Lower lobe of right lung (tissue), 2 donors: ENCODE results near the gene AP3S2. TPM values are rescaled to one million over a fixed set of nuclear protein-coding genes. Genes with fewer than 3 reads are reported as not detected.

ENCODE experiments used
- ATAC-seq, 2 donors: fragments of 200-7000 bp; cut with Tn5 transposase; one replicate each; pipeline ENCODE4 v1.9.1; 2020 to 2022; ENCODE audit warnings: mild to moderate bottlenecking in 2 of 2, moderate library complexity in 2 of 2
- DNase-seq: peaks from one replicate; pipeline ENCODE4 v3.0.0-alpha.2; 2020
- H3K27ac ChIP-seq: fragments of 200-600 bp; one replicate; pipeline ENCODE4 v1.8.0; 2022
- H3K27me3 ChIP-seq: fragments of 200-600 bp; one replicate; pipeline ENCODE4 v1.8.0; 2022; ENCODE audit warnings: low read depth
- H3K36me3 ChIP-seq: fragments of 200-600 bp; one replicate; pipeline ENCODE4 v1.8.0; 2022; ENCODE audit warnings: mild to moderate bottlenecking
- H3K4me1 ChIP-seq: fragments of 200-600 bp; one replicate; pipeline ENCODE4 v1.8.0; 2022
- H3K4me3 ChIP-seq: fragments of 200-600 bp; one replicate; pipeline ENCODE4 v1.8.0; 2022; ENCODE audit warnings: mild to moderate bottlenecking
- H3K9me3 ChIP-seq: fragments of 200-600 bp; one replicate; pipeline ENCODE4 v1.8.0; 2022
- intact Hi-C: fragments of 100-400 bp; cut with DNase I; formaldehyde crosslinking; loops from one replicate; pipeline ENCODE4 v1.11.0; 2022
- total RNA-seq: library from RNA; stranded (reverse); fragmentation: NEBNext Ultra II Directional; extraction: Animal tissue kit (Norgen Biotek cat#: 25700); gene quantifications from one replicate; pipeline ENCODE4 v1.2.1, GENCODE V29; 2021
- TF ChIP-seq, protein P1 (sequence below): fragments of 200-600 bp; IDR thresholded peaks from one replicate; pipeline ENCODE4 v1.8.0; 2022; ENCODE audit warnings: antibody characterized with exemption, mild to moderate bottlenecking
- donor health status: DM: no; HTN: yes; CAD: no; lungs with severe emphysema.

AP3S2 gene
- total RNA-seq, 1 donor from 2014 or later, result 36.9 TPM

DNA sequence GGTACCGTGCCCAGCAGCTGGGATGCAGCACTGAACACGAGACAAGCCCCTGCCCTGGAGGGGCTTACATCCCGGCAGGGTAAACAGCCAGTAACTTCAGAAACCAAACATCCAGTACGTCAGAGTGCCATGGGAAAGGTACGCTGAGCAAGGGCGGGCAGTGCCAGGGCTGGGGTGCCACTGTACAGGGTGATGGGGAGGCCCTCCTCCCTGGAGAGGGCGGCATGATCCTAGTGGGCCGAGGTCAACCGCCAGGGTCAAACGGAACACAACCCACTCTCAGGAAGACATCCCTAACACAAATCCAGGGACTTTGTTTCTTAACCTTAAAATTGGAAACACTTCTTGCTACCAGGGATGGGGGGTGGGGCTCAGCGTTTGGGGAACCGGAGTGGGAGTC lies 63.2 kb downstream of the AP3S2 start:
- DNase-seq, result no peak
- ATAC-seq, result no peak
- Histone ChIP-seq H3K9me3 (no peaks in the 10 kb centered on the region), H3K4me1 (peaks cover 30% of the 10 kb centered on the region), H3K27me3 (no peaks in the 10 kb centered on the region), H3K36me3 (peaks cover 33% of the 10 kb centered on the region), H3K27ac (no peak overlapping the region), H3K4me3 (no peak overlapping the region)
- intact Hi-C loops, result no loop called here
- TF ChIP-seq, protein P1, sequence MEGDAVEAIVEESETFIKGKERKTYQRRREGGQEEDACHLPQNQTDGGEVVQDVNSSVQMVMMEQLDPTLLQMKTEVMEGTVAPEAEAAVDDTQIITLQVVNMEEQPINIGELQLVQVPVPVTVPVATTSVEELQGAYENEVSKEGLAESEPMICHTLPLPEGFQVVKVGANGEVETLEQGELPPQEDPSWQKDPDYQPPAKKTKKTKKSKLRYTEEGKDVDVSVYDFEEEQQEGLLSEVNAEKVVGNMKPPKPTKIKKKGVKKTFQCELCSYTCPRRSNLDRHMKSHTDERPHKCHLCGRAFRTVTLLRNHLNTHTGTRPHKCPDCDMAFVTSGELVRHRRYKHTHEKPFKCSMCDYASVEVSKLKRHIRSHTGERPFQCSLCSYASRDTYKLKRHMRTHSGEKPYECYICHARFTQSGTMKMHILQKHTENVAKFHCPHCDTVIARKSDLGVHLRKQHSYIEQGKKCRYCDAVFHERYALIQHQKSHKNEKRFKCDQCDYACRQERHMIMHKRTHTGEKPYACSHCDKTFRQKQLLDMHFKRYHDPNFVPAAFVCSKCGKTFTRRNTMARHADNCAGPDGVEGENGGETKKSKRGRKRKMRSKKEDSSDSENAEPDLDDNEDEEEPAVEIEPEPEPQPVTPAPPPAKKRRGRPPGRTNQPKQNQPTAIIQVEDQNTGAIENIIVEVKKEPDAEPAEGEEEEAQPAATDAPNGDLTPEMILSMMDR, result no peak

GRCh38 chr15:89829616-89830440 lies 64.0 kb downstream of the AP3S2 start:
- intact Hi-C loops, result no loop called here
- no peaks in the 10 kb centered on the region for H3K27me3 ChIP-seq
- TF ChIP-seq, protein P1, result no peak
- H3K4me3 ChIP-seq, result no peak overlapping the region
- ATAC-seq (no peak), DNase-seq (no peak)
- peaks cover 28% of the 10 kb centered on the region for H3K4me1 ChIP-seq
- peaks cover 25% of the 10 kb centered on the region for H3K36me3 ChIP-seq
- H3K27ac ChIP-seq, result no peak overlapping the region
- no peaks in the 10 kb centered on the region for H3K9me3 ChIP-seq

- intact Hi-C loops, result no loop called here
- no peaks in the 10 kb centered on the region for H3K9me3 ChIP-seq
- TF ChIP-seq, protein P1, result no peak
- ATAC-seq (no peak), DNase-seq (no peak)
- peaks cover 35% of the 10 kb centered on the region for H3K4me1 ChIP-seq
- no peak overlapping the region for H3K27ac ChIP-seq
- no peaks in the 10 kb centered on the region for H3K27me3 ChIP-seq
- H3K4me3 ChIP-seq, result no peak overlapping the region
- peaks cover 18% of the 10 kb centered on the region for H3K36me3 ChIP-seq
Measured at GRCh38 chr15:89829161-89829560, 64.6 kb downstream of the AP3S2 start.

- no peaks in the 10 kb centered on the region for H3K27me3 ChIP-seq
- H3K4me3 ChIP-seq, result no peak overlapping the region
Measured at GRCh38 chr15:89828281-89829145, 65.3 kb downstream of the AP3S2 start.

GRCh38 chr15:89827829-89828228 lies 66.0 kb downstream of the AP3S2 start:
- peak overlapping the region; percentile 41 for H3K27ac ChIP-seq
- H3K36me3 ChIP-seq, result peaks cover 5% of the 10 kb centered on the region
- TF ChIP-seq, protein P1, result no peak
- H3K4me3 ChIP-seq, result no peak overlapping the region
- intact Hi-C loops, result no loop called here
- H3K27me3 ChIP-seq, result no peaks in the 10 kb centered on the region
- peak; percentile 2 to 7 for ATAC-seq
- H3K9me3 ChIP-seq, result no peaks in the 10 kb centered on the region
- DNase-seq, result no peak
- peaks cover 35% of the 10 kb centered on the region for H3K4me1 ChIP-seq

More at GRCh38 chr15:89828281-89829145, 65.3 kb downstream of the AP3S2 start:
- intact Hi-C loops, result no loop called here
- Histone ChIP-seq H3K4me1 (peaks cover 35% of the 10 kb centered on the region), H3K27ac (peak overlapping the region; percentile 41), H3K36me3 (peaks cover 12% of the 10 kb centered on the region), H3K9me3 (no peaks in the 10 kb centered on the region)
- DNase-seq, result peak; percentile 75
- peak; percentile 79 to 84 for ATAC-seq
- TF ChIP-seq, protein P1, result no peak
